DND-41 (cell line): ENCODE measurements around the gene TMEM217.

ENCODE experiments used
- ATAC-seq: fragments of 200-7000 bp; cut with Tn5 transposase; 3 replicates; pipeline ENCODE4 v1.9.1; 2021; ENCODE audit warnings: low read depth; ENCODE audit not compliant: insufficient read depth
- DNase-seq: peaks from one replicate; pipeline ENCODE4 v3.0.0-alpha.2; 2020
- H2AFZ ChIP-seq: 2 replicates; pipeline ENCODE4 v1.6.0; 2012; ENCODE audit warnings: low read depth, low read length
- H3K27ac ChIP-seq: 2 replicates; pipeline ENCODE4 v1.5.1; 2012; ENCODE audit warnings: low read length, inconsistent platforms
- H3K27me3 ChIP-seq: fragments of 200-600 bp; sonication (generic); 2 replicates; pipeline ENCODE4 v1.6.0; 2012; ENCODE audit warnings: low read length, mild to moderate bottlenecking, inconsistent platforms; ENCODE audit not compliant: insufficient read depth, poor library complexity
- H3K36me3 ChIP-seq: 2 replicates; pipeline ENCODE4 v1.5.1; 2012; ENCODE audit warnings: low read length, inconsistent platforms; ENCODE audit not compliant: insufficient read depth
- H3K4me1 ChIP-seq: 2 replicates; pipeline ENCODE4 v1.5.1; 2012; ENCODE audit warnings: mild to moderate bottlenecking, low read length; ENCODE audit not compliant: insufficient read depth
- H3K4me2 ChIP-seq: 2 replicates; pipeline ENCODE4 v1.6.0; 2012; ENCODE audit warnings: mild to moderate bottlenecking, moderate library complexity, low read length, inconsistent platforms; ENCODE audit not compliant: insufficient read depth
- H3K4me3 ChIP-seq, 2 experiments: fragments of 200-600 bp in 1 of 2; shearing (Covaris generic) in 1 of 2; 2 replicates each; pipeline ENCODE4 v1.5.1; 2012 to 2016; ENCODE audit warnings: inconsistent platforms in 2 of 2, low read length in 2 of 2, mild to moderate bottlenecking in 2 of 2, low read depth in 1 of 2, moderate library complexity in 1 of 2
- H3K79me2 ChIP-seq: 2 replicates; pipeline ENCODE4 v1.6.0; 2012; ENCODE audit warnings: low read length, inconsistent platforms; ENCODE audit not compliant: insufficient read depth
- H3K9ac ChIP-seq: 2 replicates; pipeline ENCODE4 v1.6.0; 2012; ENCODE audit warnings: low read depth, mild to moderate bottlenecking, inconsistent platforms, low read length, moderate library complexity
- H3K9me3 ChIP-seq: 2 replicates; pipeline ENCODE4 v1.5.1; 2012; ENCODE audit warnings: low read length, moderate library complexity, mild to moderate bottlenecking, inconsistent platforms; ENCODE audit not compliant: insufficient read depth, severe bottlenecking
- H4K20me1 ChIP-seq: 2 replicates; pipeline ENCODE4 v1.6.0; 2012; ENCODE audit warnings: low read length; ENCODE audit not compliant: insufficient read depth
- EZH2 ChIP-seq: IDR thresholded peaks from 3 replicates; pipeline ENCODE4 v1.6.1; 2012; ENCODE audit warnings: borderline replicate concordance, low read depth, mild to moderate bottlenecking, moderate library complexity, low read length, inconsistent platforms; ENCODE audit not compliant: severe bottlenecking
- TF ChIP-seq, protein P1 (sequence below): IDR thresholded peaks from 2 replicates; pipeline ENCODE4 v1.5.1; 2012; ENCODE audit warnings: borderline replicate concordance, low read length, moderate library complexity, mild to moderate bottlenecking; ENCODE audit not compliant: poor library complexity, severe bottlenecking; ENCODE audit errors: extremely low read depth

Gene TMEM217

GRCh38 chr6:37225350-37226169 is 32.4 kb downstream of the TMEM217 start:
- Histone ChIP-seq H3K4me3 (no peak overlapping the region), H3K36me3 (no peaks in the 10 kb centered on the region), H3K9ac (no peak overlapping the region), H3K4me1 (peaks cover 20% of the 10 kb centered on the region), H3K9me3 (no peaks in the 10 kb centered on the region), H3K79me2 (no peaks in the 10 kb centered on the region), H4K20me1 (no peaks in the 10 kb centered on the region), H2AFZ (no peak overlapping the region), H3K27me3 (no peaks in the 10 kb centered on the region), H3K4me2 (no peak overlapping the region), H3K27ac (no peak overlapping the region)
- ATAC-seq (no peak), DNase-seq (no peak)
- no peak for TF ChIP-seq EZH2
- TF ChIP-seq, protein P1, sequence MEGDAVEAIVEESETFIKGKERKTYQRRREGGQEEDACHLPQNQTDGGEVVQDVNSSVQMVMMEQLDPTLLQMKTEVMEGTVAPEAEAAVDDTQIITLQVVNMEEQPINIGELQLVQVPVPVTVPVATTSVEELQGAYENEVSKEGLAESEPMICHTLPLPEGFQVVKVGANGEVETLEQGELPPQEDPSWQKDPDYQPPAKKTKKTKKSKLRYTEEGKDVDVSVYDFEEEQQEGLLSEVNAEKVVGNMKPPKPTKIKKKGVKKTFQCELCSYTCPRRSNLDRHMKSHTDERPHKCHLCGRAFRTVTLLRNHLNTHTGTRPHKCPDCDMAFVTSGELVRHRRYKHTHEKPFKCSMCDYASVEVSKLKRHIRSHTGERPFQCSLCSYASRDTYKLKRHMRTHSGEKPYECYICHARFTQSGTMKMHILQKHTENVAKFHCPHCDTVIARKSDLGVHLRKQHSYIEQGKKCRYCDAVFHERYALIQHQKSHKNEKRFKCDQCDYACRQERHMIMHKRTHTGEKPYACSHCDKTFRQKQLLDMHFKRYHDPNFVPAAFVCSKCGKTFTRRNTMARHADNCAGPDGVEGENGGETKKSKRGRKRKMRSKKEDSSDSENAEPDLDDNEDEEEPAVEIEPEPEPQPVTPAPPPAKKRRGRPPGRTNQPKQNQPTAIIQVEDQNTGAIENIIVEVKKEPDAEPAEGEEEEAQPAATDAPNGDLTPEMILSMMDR, result no peak

DNA sequence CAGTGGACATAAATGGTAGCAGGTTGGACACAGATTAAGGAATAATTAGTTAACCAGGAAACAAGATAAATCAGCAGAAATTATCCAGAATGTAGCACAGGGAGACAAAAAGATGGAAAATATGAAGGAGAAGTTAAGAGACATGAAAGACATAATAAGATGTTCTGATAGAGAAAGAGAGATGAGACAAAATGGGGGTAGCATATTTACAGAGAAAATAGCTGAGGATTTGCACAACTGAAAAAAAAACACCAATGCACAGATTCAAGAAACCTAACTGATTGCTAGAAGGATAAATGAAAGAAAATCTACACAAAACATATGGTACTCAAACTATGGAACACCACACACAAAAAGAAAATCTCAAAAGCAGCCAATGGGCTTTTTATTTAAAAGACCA is 35.0 kb downstream of the TMEM217 start:
- peak overlapping the region; percentile 29; the same call in 1 of the 2 replicates for H3K9ac ChIP-seq
- peak overlapping the region; percentile 51 for H3K27ac ChIP-seq
- peak overlapping the region in 1 of 2 experiments; percentile 21; a peak in 2 of 4 replicates for H3K4me3 ChIP-seq
- no peaks in the 10 kb centered on the region for H3K9me3 ChIP-seq
- no peaks in the 10 kb centered on the region for H3K79me2 ChIP-seq
- DNase-seq, result no peak
- peak overlapping the region; percentile 28 for H2AFZ ChIP-seq
- H3K27me3 ChIP-seq, result no peaks in the 10 kb centered on the region
- H4K20me1 ChIP-seq, result no peaks in the 10 kb centered on the region
- peak overlapping the region; percentile 58 for H3K4me2 ChIP-seq
- H3K36me3 ChIP-seq, result peaks cover 2% of the 10 kb centered on the region; the same call in 1 of the 2 replicates
- TF ChIP-seq, protein P1, result no peak
- TF ChIP-seq EZH2, result no peak
- no peak for ATAC-seq
- peaks cover 20% of the 10 kb centered on the region for H3K4me1 ChIP-seq

GRCh38 chr6:37222125-37222967 is 35.6 kb downstream of the TMEM217 start:
- H3K9ac ChIP-seq, result peak overlapping the region; percentile 29
- DNase-seq (peak; percentile 93), ATAC-seq (peak; percentile 100)
- H3K36me3 ChIP-seq, result peaks cover 2% of the 10 kb centered on the region; the same call in 1 of the 2 replicates
- H4K20me1 ChIP-seq, result no peaks in the 10 kb centered on the region
- no peaks in the 10 kb centered on the region for H3K27me3 ChIP-seq
- peaks cover 20% of the 10 kb centered on the region for H3K4me1 ChIP-seq
- H3K4me2 ChIP-seq, result peak overlapping the region; percentile 58
- H2AFZ ChIP-seq, result peak overlapping the region; percentile 67
- H3K27ac ChIP-seq, result peak overlapping the region; percentile 61
- TF ChIP-seq EZH2, result no peak
- TF ChIP-seq, protein P1, result peak; percentile 15
- no peaks in the 10 kb centered on the region for H3K79me2 ChIP-seq
- H3K9me3 ChIP-seq, result no peaks in the 10 kb centered on the region
- H3K4me3 ChIP-seq, result peak overlapping the region in 1 of 2 experiments; percentile 45; a peak in 2 of 4 replicates
